ENCODE measurements around the gene PLXDC1. TPM values are rescaled to one million over a fixed set of nuclear protein-coding genes. Genes with fewer than 3 reads are reported as not detected.
A peak's percentile ranks its signal among the peaks of the same experiment; 100 is the strongest.

Gene PLXDC1
- total and polyA plus RNA-seq, 2 of the 8 experiments (the other 6 are each of a cell fraction or from before 2014, with no cell fraction given): 4.1 to 14.6 TPM

- CTCF ChIA-PET (ENCODE audit: partially characterized antibody): interaction anchor here (0.6 to 2.3 kb wide), 14 partner anchors 8 to 331 kb away, joined by 3 to 10 read pairs (median 3); no protein-coding TSS in a partner anchor
- Histone ChIP-seq H3K4me2 (ENCODE audit: insufficient read depth in 1 of 2, low read depth in 2 of 2, low read length in 2 of 2) (no peak overlapping the region), H3K4me3 (ENCODE audit: extremely low read depth in 1 of 4, insufficient read depth in 2 of 4, low read depth in 3 of 4, low read length in 4 of 4) (no peak overlapping the region), H3K79me1 (ENCODE audit: low read depth, low read length) (peaks cover 19% of the 10 kb centered on the region), H3K14ac (ENCODE audit: insufficient read length) (no peak overlapping the region), H2AFZ (ENCODE audit: low read length) (no peak overlapping the region), H2BK15ac (ENCODE audit: low read length) (no peak overlapping the region), H3K4ac (replicated peaks; ENCODE audit: insufficient read length, low read depth, low read length) (no peak overlapping the region), H3K9me3 (ENCODE audit: insufficient read depth in 2 of 2, low read depth in 1 of 2, low read length in 1 of 2) (no peaks in the 10 kb centered on the region), H2BK20ac (ENCODE audit: low read length) (no peak overlapping the region), H3K23me2 (ENCODE audit: low read depth, low read length) (peaks cover 1% of the 10 kb centered on the region; the same call in 1 of the 2 replicates), H3K56ac (replicated peaks; ENCODE audit: insufficient read length, low read depth, low read length) (no peak overlapping the region), H2AK5ac (ENCODE audit: low read depth, low read length) (no peak overlapping the region), H3K23ac (ENCODE audit: insufficient read length) (no peak overlapping the region), H4K20me1 (replicated peaks in 1 of 2; ENCODE audit: control insufficient read depth in 1 of 2, insufficient read depth in 2 of 2, low read length in 2 of 2) (peaks cover 2 to 31% of the 10 kb centered on the region in 2 experiments), H3K27me3 (replicated peaks in 1 of 4; ENCODE audit: control insufficient read depth in 3 of 4, extremely low read depth in 1 of 4, insufficient read depth in 3 of 4, low read length in 3 of 4) (no peaks in the 10 kb centered on the region), H2BK120ac (replicated peaks; ENCODE audit: low read depth, low read length) (no peak overlapping the region), H3K79me2 (ENCODE audit: control insufficient read depth in 1 of 2, insufficient read depth in 2 of 2, low read length in 2 of 2) (peaks cover 0 to 34% of the 10 kb centered on the region in 2 experiments; a peak in 1 of 4 replicates), H3K27ac (ENCODE audit: low read depth, low read length) (no peak overlapping the region), H2BK12ac (ENCODE audit: low read depth, low read length) (no peak overlapping the region), H3K18ac (ENCODE audit: extremely low read depth, low read length) (no peak overlapping the region), H3K9ac (replicated peaks in 1 of 4; ENCODE audit: extremely low read depth in 1 of 4, low read depth in 3 of 4, low read length in 3 of 4) (peak overlapping the region in 2 of 4 experiments; percentile 8 to 30; a peak in 2 of 7 replicates), H2BK5ac (ENCODE audit: low read depth, low read length) (no peak overlapping the region; the same call in 1 of the 2 replicates), H4K8ac (ENCODE audit: extremely low read depth, insufficient read depth, low read length) (peak overlapping the region; percentile 2; the same call in 1 of the 2 replicates), H4K5ac (ENCODE audit: insufficient read length, low read depth, low read length) (no peak overlapping the region), H3K36me3 (ENCODE audit: control insufficient read depth in 2 of 4, insufficient read depth in 4 of 4, low read length in 3 of 4) (peaks cover 11 to 49% (median 26%) of the 10 kb centered on the region in 4 experiments; a peak in 7 of 8 replicates), H4K91ac (replicated peaks; ENCODE audit: insufficient read length, low read length) (no peak overlapping the region), H3K4me1 (replicated peaks in 1 of 4; ENCODE audit: control insufficient read depth in 3 of 4, insufficient read depth in 4 of 4, low read length in 3 of 4) (peaks cover 0 to 22% (median 19%) of the 10 kb centered on the region in 4 experiments; a peak in 6 of 7 replicates)
- 90% methylated on average over 8 of the region's 9 CpGs; no CpG with 5 or more reads in 1 of the 2 experiments for WGBS, 2 experiments (ENCODE audit: extremely low coverage in 1 of 2, insufficient coverage in 1 of 2, insufficient read length in 1 of 2, insufficient replicate concordance in 2 of 2, low coverage in 1 of 2, low lambda C conversion rate in 2 of 2, missing lambda C conversion rate in 1 of 2)
- POLR2A ChIA-PET (ENCODE audit: partially characterized antibody): interaction anchor here (1.0 to 5.9 kb wide), 4 partner anchors 8 to 52 kb away, joined by 3 to 51 read pairs (median 4); partner anchors contain the start of gene RPL19
- FAIRE-seq (no peak), DNase-seq (ENCODE audit: low read depth in 1 of 2, low spot score in 2 of 2) (no peak)
- TF ChIP-seq CTBP2 (IDR thresholded peaks at IDR 0.05; ENCODE audit: borderline replicate concordance, insufficient read depth, insufficient read length, low read length) (no peak), CHD2 (IDR thresholded peaks at IDR 0.05; ENCODE audit: low read length) (no peak), EZH2 (IDR thresholded peaks at IDR 0.05; ENCODE audit: low read depth, low read length, severe bottlenecking) (no peak), TCF12 (IDR thresholded peaks at IDR 0.05; ENCODE audit: low read depth, low read length) (no peak), FOSL1 (IDR thresholded peaks at IDR 0.05; ENCODE audit: insufficient read depth, low read depth, low read length) (no peak), ZNF274 (IDR thresholded peaks at IDR 0.05; ENCODE audit: borderline replicate concordance, extremely low read depth, low read length) (no peak), EGR1 (IDR thresholded peaks at IDR 0.05; ENCODE audit: borderline replicate concordance, low read depth, low read length) (no peak), KDM4A (IDR thresholded peaks at IDR 0.05; ENCODE audit: low read depth, low read length, severe bottlenecking) (no peak), NANOG (IDR thresholded peaks at IDR 0.05; ENCODE audit: insufficient read depth, low read depth, low read length, poor library complexity, severe bottlenecking) (no peak), SUZ12 (IDR thresholded peaks at IDR 0.05; ENCODE audit: low read length) (no peak), MAX (IDR thresholded peaks at IDR 0.05) (no peak), POLR2A (IDR thresholded peaks at IDR 0.05; ENCODE audit: control extremely low read depth in 1 of 2, low read depth in 2 of 2, low read length in 2 of 2) (no peak)
These were observed 40.5 kb upstream of the PLXDC1 start for GRCh38 chr17:39191750-39192510.

Data from H1 (cell line).